HG03045 (cell line): Measurements from ENCODE around the gene RNF146.
A peak's percentile ranks its signal among the peaks of the same experiment; 100 is the strongest.
"Not testable (repeated sequence)": the region's sequence is repeated elsewhere in the genome, so short reads cannot be mapped to it uniquely, and the experiment has no call there.

ENCODE experiments used
- ATAC-seq: cut with Tn5 transposase; IDR thresholded peaks from one replicate; pipeline ENCODE4 v1.9.1; 2021; ENCODE audit warnings: mild to moderate bottlenecking, moderate library complexity; ENCODE audit not compliant: unreplicated experiment

The RNF146 gene

DNA sequence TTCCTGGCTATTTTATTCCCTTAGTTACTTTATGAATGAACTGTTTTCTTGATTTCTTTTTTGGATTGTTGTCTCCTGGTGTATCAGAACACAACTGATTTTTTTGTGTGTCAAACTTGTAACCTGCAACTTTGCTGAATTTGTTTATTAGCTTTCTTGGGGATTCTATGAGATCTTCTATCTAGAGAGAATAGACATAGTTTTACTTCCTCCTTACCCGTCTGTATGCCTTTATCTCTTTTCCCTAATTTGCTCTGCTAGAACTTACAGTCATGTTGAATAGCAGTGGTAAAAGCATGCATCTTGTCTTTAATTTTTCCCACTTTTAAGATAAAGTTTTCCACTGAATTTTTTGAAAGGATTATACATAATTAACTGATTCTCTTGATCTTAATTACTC lies 13.2 kb downstream of the RNF146 start:
- ATAC-seq: no peak

DNA sequence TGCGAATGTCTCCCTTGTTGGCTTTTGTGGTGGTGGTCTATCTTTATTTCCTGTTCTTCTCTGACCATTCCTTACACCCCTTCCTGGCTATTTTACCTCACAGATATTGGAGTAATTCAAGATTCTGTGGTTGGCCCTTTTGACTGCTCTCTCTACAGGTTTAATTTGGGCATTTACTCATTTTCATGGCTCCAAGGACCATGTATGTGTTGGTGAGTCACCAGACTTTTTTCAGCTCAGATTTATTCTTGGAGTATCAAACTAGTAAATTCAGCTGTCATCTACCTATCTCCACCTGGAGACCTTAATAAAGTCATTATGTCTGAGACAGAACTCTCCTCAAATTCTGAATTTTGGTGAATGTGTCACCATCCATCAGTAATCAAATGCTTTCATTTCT lies 15.5 kb downstream of the RNF146 start:
- no peak for ATAC-seq

DNA sequence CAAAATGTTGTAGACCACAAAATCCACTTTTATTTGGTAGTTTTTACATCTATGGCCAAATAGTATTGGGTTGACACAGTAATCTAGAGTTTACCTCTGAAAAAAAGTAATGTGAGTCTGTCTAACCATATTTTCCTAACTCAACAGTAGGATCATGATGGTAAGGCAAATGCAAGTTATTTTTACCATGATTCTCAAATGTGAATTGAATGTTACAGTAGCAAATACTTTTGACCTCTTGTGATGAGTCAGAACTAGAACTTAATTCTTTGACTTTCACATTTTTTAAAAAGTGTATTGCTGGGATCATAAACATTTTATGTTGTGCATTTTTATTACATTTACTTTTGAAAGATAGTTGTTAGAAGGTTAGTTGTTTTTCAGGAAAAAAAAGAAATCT lies 22.0 kb downstream of the RNF146 start:
- no peak for ATAC-seq

DNA sequence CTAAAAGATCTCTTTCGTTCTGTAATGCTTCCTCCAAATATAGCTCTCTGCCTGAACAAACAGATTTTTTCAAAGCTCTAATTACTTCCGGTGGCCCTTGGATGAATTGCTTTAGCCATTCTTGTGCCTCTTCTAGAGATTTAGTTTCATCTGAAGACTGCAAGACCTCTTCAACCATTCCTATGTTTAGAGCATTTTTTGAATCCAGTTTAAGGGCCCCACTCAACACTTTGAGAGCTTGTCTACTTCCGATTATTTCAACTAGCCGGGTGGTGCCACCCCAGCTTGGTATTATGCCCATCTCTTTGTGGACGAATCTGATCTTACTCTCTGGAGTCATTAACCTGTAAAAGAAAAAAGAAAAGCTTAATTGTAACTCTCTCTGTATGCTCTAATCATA lies 23.3 kb downstream of the RNF146 start:
- no peak for ATAC-seq

DNA sequence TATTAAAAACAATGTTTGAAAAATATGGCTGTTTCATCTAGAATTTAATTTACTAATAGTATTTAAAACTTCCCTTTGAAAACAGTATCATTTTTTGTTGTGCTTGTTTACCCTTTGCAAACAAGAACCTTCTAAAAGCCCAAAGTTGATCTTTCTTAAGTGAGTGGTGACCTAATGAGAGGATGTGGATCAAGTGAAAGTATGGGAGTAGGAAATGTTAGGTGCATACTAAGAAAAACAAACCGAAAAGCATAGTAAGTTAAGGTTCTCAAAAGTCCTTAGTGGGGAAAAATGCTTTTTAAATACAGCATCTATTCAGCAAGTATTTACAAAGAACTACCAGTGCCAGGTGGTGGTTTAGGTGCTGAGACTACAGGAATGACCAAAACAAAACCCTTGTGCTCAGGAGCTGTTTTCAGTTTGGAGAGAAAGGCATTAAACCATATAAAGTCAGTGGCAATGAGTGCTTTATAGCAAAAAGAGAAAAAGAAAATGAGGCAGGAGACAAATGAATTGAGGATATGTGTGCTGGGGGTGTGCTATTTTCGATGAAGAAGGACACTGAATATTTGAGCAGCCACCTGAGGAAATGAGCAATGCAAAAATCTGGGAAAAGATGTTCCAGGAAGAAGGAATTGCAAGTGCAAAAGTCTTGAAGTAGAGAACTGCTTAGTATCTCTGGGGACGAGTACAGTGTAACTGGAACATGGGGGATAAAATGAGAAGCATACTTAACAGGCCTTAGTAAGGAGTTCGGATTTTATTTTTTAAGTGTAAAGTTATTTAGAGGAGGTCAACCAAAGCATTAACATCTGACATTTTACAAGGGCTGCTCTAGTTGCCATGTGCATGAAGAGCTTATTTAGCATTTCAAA lies 24.0 kb downstream of the RNF146 start:
- ATAC-seq: no peak

DNA sequence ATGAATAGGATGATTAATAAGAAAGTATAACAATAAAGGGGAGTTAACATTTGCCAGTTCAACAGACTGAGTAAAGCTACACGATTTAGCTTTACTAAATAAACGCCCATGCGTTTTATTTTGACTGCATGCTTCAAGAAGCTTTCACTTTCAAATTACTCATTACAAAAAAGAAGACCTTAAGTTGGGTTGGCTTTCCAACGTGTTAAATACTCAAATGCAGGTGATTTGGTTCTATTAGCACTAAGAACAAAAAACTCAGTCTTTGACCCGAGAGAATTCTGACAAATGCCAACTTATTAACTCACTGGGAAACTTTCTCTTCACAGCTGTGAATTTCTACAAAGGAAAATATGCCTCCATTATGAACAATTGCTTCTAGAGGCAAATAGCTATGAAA lies 24.8 kb downstream of the RNF146 start:
- ATAC-seq: peak; percentile 86

- ATAC-seq: no peak
These were observed 30.9 kb downstream of the RNF146 start for GRCh38 chr6:127297502-127298070.

DNA sequence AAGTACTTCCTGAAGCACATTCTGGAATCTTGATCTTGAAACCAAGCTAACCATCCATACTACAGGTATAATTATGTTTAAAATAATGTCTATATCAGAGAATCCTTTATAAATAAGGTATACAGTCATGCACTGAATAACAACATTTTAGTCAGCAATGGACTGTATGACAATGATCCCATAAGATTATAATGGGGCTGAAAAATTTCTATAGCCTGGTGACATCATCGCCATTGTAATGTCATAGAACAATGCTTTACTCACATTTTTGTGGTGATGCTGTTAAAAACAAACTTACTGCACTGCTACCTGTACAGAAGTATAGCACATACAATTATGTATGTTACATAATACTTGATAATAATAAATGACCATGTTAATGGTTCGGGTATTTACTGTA lies 31.8 kb downstream of the RNF146 start:
- no peak for ATAC-seq

DNA sequence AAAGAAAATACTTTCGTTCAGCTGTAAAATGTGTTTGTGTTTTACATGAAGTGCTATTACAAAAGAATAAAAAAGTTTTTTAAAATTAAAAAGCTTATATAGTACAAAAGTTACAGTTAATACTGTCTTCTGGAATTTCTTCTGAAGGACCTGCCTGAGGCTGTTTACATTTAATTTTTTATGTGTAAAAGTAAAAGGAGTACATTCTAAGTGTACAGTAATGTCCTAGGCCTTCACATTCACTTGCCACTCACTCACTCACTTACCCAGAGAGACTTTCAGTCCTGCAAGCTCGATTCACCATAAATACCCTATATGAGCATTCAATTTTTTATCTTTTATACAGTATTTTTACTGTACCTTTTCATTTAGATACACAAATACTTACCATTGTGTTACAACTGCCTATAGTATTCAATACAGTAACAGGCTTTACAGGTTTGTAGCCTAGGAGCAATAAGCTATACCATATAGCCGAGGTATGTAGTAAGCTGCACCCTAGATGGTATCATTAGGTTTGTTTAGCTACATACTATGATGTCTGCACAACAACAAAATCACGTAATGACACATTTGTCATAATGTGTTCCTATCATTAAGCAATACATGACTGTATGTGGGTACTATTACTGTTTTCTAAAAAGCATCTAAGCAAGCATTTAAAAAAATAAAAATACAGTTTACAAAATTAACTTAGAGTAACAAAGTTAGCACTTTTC lies 33.0 kb downstream of the RNF146 start:
- no peak for ATAC-seq

GRCh38 chr6:127300411-127300810 lies 33.7 kb downstream of the RNF146 start:
- ATAC-seq: no peak

DNA sequence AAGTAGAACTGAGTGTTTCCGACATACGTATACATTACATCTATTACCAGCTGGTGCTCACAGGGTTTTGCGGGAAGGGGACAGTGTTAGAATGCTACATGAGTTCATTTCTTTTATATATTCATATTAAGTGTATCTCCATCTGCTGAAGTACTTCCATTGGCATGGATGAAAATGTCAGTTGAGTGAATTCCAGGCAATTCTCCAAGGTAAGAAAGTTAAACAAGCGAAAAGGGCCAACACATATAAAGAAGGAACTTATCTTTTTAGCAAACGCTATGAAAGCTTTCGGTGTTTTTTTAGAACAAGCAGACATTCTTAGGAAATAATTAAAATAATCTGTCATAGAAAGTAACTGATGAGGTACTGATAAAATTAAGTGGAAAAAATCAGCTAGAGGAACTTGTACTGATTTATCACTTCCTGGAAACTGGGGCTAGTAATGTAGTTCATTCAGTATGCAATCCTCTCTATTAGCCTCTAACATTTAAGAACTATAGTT lies 34.6 kb downstream of the RNF146 start:
- no peak for ATAC-seq

DNA sequence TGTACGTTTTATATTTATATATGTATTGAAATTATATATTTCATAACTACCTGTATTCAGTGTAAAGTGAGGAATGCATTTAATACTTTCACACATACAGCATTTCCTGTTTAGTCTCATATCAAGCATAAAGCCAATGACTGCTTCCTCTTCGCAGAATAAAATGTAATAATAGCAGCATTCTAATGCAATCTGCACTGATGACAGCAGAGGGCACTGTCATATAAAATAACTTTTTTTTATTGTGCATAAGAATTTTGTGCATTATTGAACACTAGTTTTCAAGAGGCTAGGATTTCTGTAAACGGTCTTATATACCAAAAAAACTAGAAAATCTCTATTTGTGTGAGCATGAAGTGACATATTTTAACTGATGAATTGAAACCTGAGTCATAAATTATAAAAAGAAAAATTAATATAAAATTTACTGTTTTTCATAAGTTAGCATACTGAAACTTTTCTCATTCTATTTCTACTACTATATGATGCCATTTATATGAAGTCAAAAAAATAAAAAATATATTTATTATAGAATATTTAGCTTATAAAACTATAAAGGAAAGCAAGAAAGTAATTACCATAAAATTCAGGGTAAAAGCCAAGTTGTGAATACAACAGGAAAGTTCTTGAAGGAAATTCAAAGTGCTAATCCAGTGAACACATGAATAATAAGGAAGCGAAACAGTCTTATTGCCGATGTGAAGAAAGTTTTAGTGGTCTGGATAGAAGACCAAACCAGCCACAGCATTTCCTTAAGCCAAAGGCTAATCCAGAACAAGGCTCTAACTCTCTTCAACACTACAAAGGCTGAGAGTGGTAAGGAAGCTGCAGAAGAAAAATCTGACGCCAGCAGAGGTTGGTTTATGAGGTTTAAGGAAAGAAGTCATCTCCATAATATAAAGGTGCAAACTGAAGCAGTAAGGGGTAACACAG lies 36.3 kb downstream of the RNF146 start:
- ATAC-seq: no peak

DNA sequence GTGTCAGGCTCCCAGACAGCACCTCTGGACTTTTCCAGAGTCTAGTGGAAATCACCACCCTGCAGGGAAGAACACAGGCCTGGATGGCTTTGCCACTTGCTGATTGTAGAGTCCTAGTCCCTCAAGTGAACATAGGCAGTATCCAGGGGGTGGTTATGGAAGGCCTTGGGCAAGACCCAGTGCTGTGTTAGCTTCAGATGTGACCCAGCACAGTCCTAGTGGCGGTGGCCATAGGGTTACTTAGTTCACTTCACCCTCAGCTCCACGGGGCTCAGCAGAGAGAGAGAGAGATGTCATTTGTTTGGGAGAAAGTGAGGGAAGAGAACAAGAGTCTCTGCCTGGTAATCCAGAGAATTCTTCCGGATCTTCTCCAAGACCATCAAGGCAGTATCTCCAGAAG lies 37.3 kb downstream of the RNF146 start:
- no peak for ATAC-seq

DNA sequence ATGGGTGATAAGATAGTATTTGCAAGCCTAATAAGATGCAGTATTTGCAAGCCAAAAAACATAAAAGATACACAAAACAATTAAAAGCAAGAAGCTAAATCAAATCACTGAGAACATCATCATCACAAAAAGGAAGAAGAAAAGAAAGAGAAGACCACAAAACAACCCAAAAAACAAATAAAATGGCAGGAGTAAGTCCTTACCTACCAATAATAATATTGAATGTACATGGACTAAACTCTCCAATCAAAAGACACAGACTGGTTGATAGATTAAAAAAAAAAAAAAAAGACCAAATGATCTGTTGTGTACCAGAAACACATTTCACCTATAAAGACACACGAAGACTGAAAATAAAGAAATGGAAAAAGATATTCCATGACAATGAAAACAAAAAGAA lies 39.1 kb downstream of the RNF146 start:
- no peak for ATAC-seq

DNA sequence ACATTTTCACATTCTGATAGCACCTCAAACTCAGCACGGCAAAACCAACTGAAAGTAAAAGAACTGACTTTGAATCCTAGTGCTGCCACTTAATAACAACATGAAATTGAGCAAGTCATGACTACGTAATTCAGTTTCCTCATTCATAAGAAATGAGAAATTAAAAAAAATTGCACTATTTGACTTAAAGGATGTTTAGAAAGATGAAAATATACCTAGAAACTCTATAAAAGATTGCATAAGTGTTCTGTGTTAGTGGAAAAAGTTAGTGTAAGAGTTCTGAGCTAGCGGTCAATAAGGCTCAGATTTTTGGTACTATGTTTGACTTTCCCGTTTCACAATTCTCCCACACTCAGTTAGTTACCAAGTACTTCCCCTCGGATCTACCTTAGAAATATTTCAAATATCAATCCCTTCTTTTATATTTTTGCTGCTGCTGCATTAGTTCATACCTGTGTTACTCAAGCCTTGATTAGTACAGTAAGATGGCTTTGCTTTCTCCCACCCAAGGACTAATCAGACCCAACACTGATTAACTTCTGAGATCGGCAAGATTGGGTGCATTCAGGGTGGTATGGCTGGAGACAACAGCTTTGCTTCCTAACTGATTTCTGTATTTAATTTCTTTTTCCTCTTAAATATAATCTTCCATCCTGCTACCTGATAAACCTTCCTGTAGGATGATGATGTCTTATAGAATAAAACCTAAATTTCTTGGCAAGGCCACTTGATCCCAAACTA lies 50.9 kb downstream of the RNF146 start:
- ATAC-seq: no peak

GRCh38 chr6:127319686-127320085 lies 53.0 kb downstream of the RNF146 start:
- ATAC-seq: no peak

- ATAC-seq: no peak
These were observed 61.5 kb downstream of the RNF146 start for GRCh38 chr6:127328043-127328609.

- not testable (repeated sequence) for ATAC-seq
These were observed 64.6 kb downstream of the RNF146 start for GRCh38 chr6:127331256-127331655.

DNA sequence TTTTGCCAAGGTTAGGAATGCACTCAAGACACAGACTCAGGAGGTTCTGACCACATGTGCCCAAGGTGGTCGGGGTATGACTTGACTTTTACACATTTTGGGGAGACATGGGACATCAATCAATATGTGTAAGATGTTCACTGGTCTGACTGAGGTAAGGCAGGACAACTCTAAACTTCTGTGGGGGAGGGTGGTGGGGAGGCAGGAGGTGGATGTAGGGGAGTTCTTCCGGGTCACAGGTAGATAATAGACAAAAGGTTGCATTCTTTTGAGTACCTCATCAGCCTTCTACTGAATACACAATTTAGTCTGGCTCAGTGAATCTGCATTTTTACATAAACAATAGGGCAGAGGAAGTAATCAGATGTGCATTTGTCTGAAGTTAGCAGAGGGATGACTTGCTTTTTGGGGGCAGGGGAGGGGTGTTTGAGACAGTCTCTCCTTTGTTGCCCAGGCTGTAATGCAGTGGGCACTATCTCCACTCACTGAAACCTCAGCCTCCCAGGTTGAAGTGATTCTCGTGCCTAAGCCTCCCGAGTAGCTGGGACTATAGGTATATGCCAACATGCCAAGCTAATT lies 65.8 kb downstream of the RNF146 start:
- no peak for ATAC-seq
